ENCODE results near the gene AP2A1. TPM values are rescaled to one million over a fixed set of nuclear protein-coding genes. Genes with fewer than 3 reads are reported as not detected.

Gene AP2A1
- total RNA-seq, 1 donor from 2014 or later, result 168 TPM

- FAIRE-seq (no peak), DNase-seq (ENCODE audit: low read depth) (no peak)
- H3K27me3 ChIP-seq (ENCODE audit: insufficient read depth, low read length), result no peaks in the 10 kb centered on the region
- H3K9ac ChIP-seq (ENCODE audit: low read length), result no peak overlapping the region
- Mint-ChIP-seq H3K4me3 (ENCODE audit: unreplicated experiment) (no peak overlapping the region), H3K9me3 (ENCODE audit: unreplicated experiment) (no peaks in the 10 kb centered on the region), H3K27me3 (ENCODE audit: low read depth, unreplicated experiment) (no peaks in the 10 kb centered on the region), H3K36me3 (ENCODE audit: low read depth, unreplicated experiment) (peaks cover 22% of the 10 kb centered on the region), H3K27ac (ENCODE audit: unreplicated experiment) (no peak overlapping the region), H3K4me1 (ENCODE audit: low read depth, unreplicated experiment) (peaks cover 11% of the 10 kb centered on the region)
- no peak overlapping the region for H3K4me3 ChIP-seq (ENCODE audit: insufficient read depth, low read depth, low read length)
- no peaks in the 10 kb centered on the region for H3K79me2 ChIP-seq (ENCODE audit: insufficient read depth, low read length)
- peaks cover 10% of the 10 kb centered on the region for H3K36me3 ChIP-seq (ENCODE audit: insufficient read depth, low read length)
- TF ChIP-seq EZH2 (IDR thresholded peaks at IDR 0.05; ENCODE audit: insufficient read depth, low read length), result no peak
- no peak for TF ChIP-seq CTCF (IDR thresholded peaks at IDR 0.05; ENCODE audit: insufficient read depth, low read depth, low read length)
- peaks cover 11% of the 10 kb centered on the region for H4K20me1 ChIP-seq (ENCODE audit: insufficient read depth, low read length)
- H3K9me3 ChIP-seq (ENCODE audit: insufficient read depth, low read depth, low read length), result no peaks in the 10 kb centered on the region
- H3K4me1 ChIP-seq (ENCODE audit: insufficient read depth, low read length), result peaks cover 5% of the 10 kb centered on the region
- no peak overlapping the region for H2AFZ ChIP-seq (ENCODE audit: low read depth, low read length)
- H3K27ac ChIP-seq (ENCODE audit: low read depth, low read length), result no peak overlapping the region
- H3K4me2 ChIP-seq (ENCODE audit: low read length), result no peak overlapping the region
Measured at GRCh38 chr19:49840736-49841249, 74.0 kb downstream of the AP2A1 start.

- Histone ChIP-seq H4K20me1 (ENCODE audit: insufficient read depth, low read length) (peaks cover 12% of the 10 kb centered on the region), H3K79me2 (ENCODE audit: insufficient read depth, low read length) (no peaks in the 10 kb centered on the region), H2AFZ (ENCODE audit: low read depth, low read length) (no peak overlapping the region), H3K36me3 (ENCODE audit: insufficient read depth, low read length) (peaks cover 7% of the 10 kb centered on the region), H3K27me3 (ENCODE audit: insufficient read depth, low read length) (no peaks in the 10 kb centered on the region), H3K4me2 (ENCODE audit: low read length) (no peak overlapping the region), H3K9ac (ENCODE audit: low read length) (no peak overlapping the region), H3K9me3 (ENCODE audit: insufficient read depth, low read depth, low read length) (no peaks in the 10 kb centered on the region), H3K4me3 (ENCODE audit: insufficient read depth, low read depth, low read length) (no peak overlapping the region), H3K27ac (ENCODE audit: low read depth, low read length) (no peak overlapping the region), H3K4me1 (ENCODE audit: insufficient read depth, low read length) (peaks cover 3% of the 10 kb centered on the region)
- DNase-seq (ENCODE audit: low read depth), result no peak
- TF ChIP-seq CTCF (IDR thresholded peaks at IDR 0.05; ENCODE audit: insufficient read depth, low read depth, low read length) (no peak), EZH2 (IDR thresholded peaks at IDR 0.05; ENCODE audit: insufficient read depth, low read length) (no peak)
- Mint-ChIP-seq H3K27ac (ENCODE audit: unreplicated experiment) (no peak overlapping the region), H3K9me3 (ENCODE audit: unreplicated experiment) (peaks cover 4% of the 10 kb centered on the region), H3K4me1 (ENCODE audit: low read depth, unreplicated experiment) (peaks cover 10% of the 10 kb centered on the region), H3K4me3 (ENCODE audit: unreplicated experiment) (no peak overlapping the region), H3K27me3 (ENCODE audit: low read depth, unreplicated experiment) (no peaks in the 10 kb centered on the region), H3K36me3 (ENCODE audit: low read depth, unreplicated experiment) (peaks cover 17% of the 10 kb centered on the region)
- FAIRE-seq, result no peak
Measured at GRCh38 chr19:49843265-49843664, 76.5 kb downstream of the AP2A1 start.

Measured in astrocyte (in vitro differentiated cells and primary cell).